HG02973 (cell line): ENCODE results near the gene SKIC8.

Experiments used
- ATAC-seq: cut with Tn5 transposase; IDR thresholded peaks from one replicate; pipeline ENCODE4 v1.9.1; 2021; ENCODE audit warnings: moderate library complexity; ENCODE audit not compliant: unreplicated experiment

Gene SKIC8

GRCh38 chr15:78299101-78299930, at the start of gene SKIC8:
SKIC8 (minus strand) TSS chr15:78299609; CDS start chr15:78295686, 3,923 bp downstream.
- ATAC-seq: peak; percentile 79

- ATAC-seq: no peak
Measured at GRCh38 chr15:78347586-78348543, 48.5 kb upstream of the SKIC8 start.

- ATAC-seq: no peak
Measured at GRCh38 chr15:78345396-78346125, 46.2 kb upstream of the SKIC8 start.

GRCh38 chr15:78343276-78344060, 44.1 kb upstream of the SKIC8 start:
- ATAC-seq: no peak

- no peak for ATAC-seq
Measured at GRCh38 chr15:78342021-78342420, 42.6 kb upstream of the SKIC8 start.

- no peak for ATAC-seq
Measured at GRCh38 chr15:78341057-78341987, 41.9 kb upstream of the SKIC8 start.

- ATAC-seq: no peak
Measured at GRCh38 chr15:78340231-78341056, 41.0 kb upstream of the SKIC8 start, which contains the start of gene CRABP1. CRABP1 (plus strand) TSS chr15:78340353; CDS start chr15:78340429, 76 bp downstream.

GRCh38 chr15:78339559-78339958, 40.1 kb upstream of the SKIC8 start:
- no peak for ATAC-seq

- no peak for ATAC-seq
Measured at GRCh38 chr15:78338781-78339180, 39.4 kb upstream of the SKIC8 start.

GRCh38 chr15:78335985-78336384, 36.6 kb upstream of the SKIC8 start:
- no peak for ATAC-seq

GRCh38 chr15:78334845-78335244, 35.4 kb upstream of the SKIC8 start:
- ATAC-seq: no peak

GRCh38 chr15:78329625-78330024, 30.2 kb upstream of the SKIC8 start:
- ATAC-seq: no peak

GRCh38 chr15:78327466-78327865, 28.1 kb upstream of the SKIC8 start:
- ATAC-seq: no peak

- ATAC-seq: no peak
Measured at GRCh38 chr15:78325092-78325843, 25.9 kb upstream of the SKIC8 start.

GRCh38 chr15:78324144-78324543, 24.7 kb upstream of the SKIC8 start:
- ATAC-seq: no peak

- ATAC-seq: no peak
Measured at GRCh38 chr15:78323693-78324092, 24.3 kb upstream of the SKIC8 start.

- no peak for ATAC-seq
Measured at GRCh38 chr15:78322724-78323521, 23.5 kb upstream of the SKIC8 start.
